ENCODE results near the gene PTPRT. TPM values are rescaled to one million over a fixed set of nuclear protein-coding genes. Genes with fewer than 3 reads are reported as not detected.

The PTPRT gene
- polyA plus RNA-seq, 2 of the 4 experiments (the other 2 are of a cell fraction) = not detected

DNA sequence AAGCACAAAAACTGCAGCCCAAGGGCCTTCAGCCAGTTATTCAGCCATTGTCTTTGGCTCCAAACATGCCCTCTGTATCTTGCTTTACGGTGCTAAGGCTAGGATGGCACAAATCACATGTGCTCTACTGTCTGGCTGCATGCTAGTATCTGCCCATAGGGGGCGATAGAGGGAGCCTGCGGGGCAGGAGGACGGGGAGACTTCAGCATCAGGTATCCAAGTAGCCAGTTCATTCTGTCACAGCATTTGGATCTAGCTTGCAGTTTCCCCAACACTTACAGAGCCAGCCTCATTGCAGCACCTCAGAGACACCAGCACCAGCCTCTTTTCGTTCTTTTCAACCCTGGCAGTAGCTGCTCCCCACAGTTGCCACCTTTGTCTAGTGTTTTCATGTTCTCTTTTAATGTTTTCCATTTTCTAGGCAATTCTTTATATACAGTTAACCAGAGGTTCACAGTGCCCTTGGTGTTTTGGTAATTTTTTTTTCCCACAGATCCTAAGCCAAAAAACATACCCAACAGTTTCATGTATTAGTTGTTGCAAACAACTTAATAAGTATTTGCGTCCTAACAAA lies 705.9 kb downstream of the PTPRT start (continued):
- TF ChIP-seq POLR2AphosphoS2 (conservative IDR thresholded peaks at IDR 0.05; ENCODE audit: low read length) (no peak), HEYL (CRISPR knock-in tag; IDR thresholded peaks at IDR 0.05) (no peak), GATA3 (IDR thresholded peaks at IDR 0.05; ENCODE audit: borderline replicate concordance) (no peak), CHD2 (IDR thresholded peaks at IDR 0.05; ENCODE audit: low read length, partially characterized antibody) (no peak)
- TF ChIP-seq, protein P1, sequence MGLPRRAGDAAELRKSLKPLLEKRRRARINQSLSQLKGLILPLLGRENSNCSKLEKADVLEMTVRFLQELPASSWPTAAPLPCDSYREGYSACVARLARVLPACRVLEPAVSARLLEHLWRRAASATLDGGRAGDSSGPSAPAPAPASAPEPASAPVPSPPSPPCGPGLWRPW (IDR thresholded peaks at IDR 0.05) = no peak

DNA sequence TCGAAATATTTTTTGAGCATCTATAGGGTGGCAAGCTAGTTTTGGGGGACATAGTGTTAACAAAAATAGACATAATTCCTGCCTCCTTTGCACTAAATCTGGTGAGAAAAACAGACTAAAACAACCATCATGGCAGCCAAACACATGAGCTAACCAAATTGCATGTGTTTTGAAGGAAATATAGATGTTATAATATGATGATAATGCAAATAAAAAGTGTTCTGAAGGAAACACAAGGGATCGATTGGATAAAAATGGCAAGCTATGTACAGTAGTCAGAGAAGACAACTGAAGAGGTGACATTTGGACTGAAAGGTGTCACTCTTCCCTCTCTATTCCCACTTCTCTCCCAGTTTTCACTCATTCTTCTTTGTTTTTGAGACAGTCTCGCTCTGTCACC lies 706.9 kb downstream of the PTPRT start:
- H3K4me2 ChIP-seq = no peak overlapping the region
- H3K27ac ChIP-seq = no peak overlapping the region
- 2% methylated on average over 3 of the region's 3 CpGs for WGBS (ENCODE audit: missing lambda C conversion rate)
- CTCF ChIA-PET = no interaction called here
- DNase-seq (ENCODE audit: low read depth in 1 of 2, low spot score in 1 of 2) (no peak), FAIRE-seq (no peak), ATAC-seq (no peak)
- TF ChIP-seq MAFK (IDR thresholded peaks at IDR 0.05; ENCODE audit: partially characterized antibody) (peak; percentile 43), JUN (IDR thresholded peaks at IDR 0.05) (no peak)
- H3K9me3 ChIP-seq = no peaks in the 10 kb centered on the region
- no peak overlapping the region for H3K4me3 ChIP-seq
- POLR2A ChIA-PET = no interaction called here
- H3K4me1 ChIP-seq = no peaks in the 10 kb centered on the region

DNA sequence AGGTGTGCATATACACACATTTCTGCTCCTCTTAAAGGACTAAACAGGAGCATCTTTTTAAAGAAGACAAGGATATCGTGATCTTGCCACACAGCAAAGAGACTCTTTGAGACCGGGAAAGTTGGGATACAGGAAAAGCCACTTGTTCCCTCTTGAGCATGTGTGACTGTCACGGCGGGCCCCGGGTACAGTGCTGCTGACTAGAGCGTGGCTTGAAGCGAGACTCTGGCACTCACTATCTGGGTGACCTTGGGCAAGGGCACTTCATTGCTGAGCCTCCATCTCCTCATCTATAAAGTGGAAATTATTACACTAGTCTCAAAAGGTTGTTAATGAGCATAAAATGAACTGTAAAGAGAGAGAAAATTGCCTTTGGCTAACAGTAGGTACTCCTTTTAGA lies 713.9 kb downstream of the PTPRT start:
- H3K4me1 ChIP-seq = no peaks in the 10 kb centered on the region
- ATAC-seq = no peak
- FAIRE-seq = no peak
- POLR2A ChIA-PET = no interaction called here
- H3K27ac ChIP-seq = no peak overlapping the region
- no peak overlapping the region for H3K4me2 ChIP-seq
- H3K4me3 ChIP-seq = no peak overlapping the region
- no peaks in the 10 kb centered on the region for H3K9me3 ChIP-seq
- DNase-seq (ENCODE audit: low read depth in 1 of 2, low spot score in 1 of 2) = no peak
- TF ChIP-seq ZC3H11A (IDR thresholded peaks at IDR 0.05) = no peak
- no peak for TF ChIP-seq GATA3 (IDR thresholded peaks at IDR 0.05; ENCODE audit: borderline replicate concordance)
- no peak for TF ChIP-seq HOXB13 (CRISPR knock-in tag; IDR thresholded peaks at IDR 0.05; ENCODE audit: low read depth)
- no peak for TF ChIP-seq RARB (CRISPR knock-in tag; IDR thresholded peaks at IDR 0.05)
- TF ChIP-seq, protein P2, sequence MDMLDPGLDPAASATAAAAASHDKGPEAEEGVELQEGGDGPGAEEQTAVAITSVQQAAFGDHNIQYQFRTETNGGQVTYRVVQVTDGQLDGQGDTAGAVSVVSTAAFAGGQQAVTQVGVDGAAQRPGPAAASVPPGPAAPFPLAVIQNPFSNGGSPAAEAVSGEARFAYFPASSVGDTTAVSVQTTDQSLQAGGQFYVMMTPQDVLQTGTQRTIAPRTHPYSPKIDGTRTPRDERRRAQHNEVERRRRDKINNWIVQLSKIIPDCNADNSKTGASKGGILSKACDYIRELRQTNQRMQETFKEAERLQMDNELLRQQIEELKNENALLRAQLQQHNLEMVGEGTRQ (IDR thresholded peaks at IDR 0.05) = no peak
- no peak for TF ChIP-seq MAZ (IDR thresholded peaks at IDR 0.05; ENCODE audit: borderline replicate concordance, low read depth, low read length)
- no peak for TF ChIP-seq CEBPB (IDR thresholded peaks at IDR 0.05)
- TF ChIP-seq, protein P3, sequence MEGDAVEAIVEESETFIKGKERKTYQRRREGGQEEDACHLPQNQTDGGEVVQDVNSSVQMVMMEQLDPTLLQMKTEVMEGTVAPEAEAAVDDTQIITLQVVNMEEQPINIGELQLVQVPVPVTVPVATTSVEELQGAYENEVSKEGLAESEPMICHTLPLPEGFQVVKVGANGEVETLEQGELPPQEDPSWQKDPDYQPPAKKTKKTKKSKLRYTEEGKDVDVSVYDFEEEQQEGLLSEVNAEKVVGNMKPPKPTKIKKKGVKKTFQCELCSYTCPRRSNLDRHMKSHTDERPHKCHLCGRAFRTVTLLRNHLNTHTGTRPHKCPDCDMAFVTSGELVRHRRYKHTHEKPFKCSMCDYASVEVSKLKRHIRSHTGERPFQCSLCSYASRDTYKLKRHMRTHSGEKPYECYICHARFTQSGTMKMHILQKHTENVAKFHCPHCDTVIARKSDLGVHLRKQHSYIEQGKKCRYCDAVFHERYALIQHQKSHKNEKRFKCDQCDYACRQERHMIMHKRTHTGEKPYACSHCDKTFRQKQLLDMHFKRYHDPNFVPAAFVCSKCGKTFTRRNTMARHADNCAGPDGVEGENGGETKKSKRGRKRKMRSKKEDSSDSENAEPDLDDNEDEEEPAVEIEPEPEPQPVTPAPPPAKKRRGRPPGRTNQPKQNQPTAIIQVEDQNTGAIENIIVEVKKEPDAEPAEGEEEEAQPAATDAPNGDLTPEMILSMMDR (IDR thresholded peaks at IDR 0.05) = no peak
- TF ChIP-seq KDM1A (IDR thresholded peaks at IDR 0.05; ENCODE audit: low read depth) = no peak
- no peak for TF ChIP-seq EHF (CRISPR knock-in tag; IDR thresholded peaks at IDR 0.05)
- no peak for TF ChIP-seq CBX8 (IDR thresholded peaks at IDR 0.05)
- no peak for TF ChIP-seq JUNB (IDR thresholded peaks at IDR 0.05)
- TF ChIP-seq, protein P4, sequence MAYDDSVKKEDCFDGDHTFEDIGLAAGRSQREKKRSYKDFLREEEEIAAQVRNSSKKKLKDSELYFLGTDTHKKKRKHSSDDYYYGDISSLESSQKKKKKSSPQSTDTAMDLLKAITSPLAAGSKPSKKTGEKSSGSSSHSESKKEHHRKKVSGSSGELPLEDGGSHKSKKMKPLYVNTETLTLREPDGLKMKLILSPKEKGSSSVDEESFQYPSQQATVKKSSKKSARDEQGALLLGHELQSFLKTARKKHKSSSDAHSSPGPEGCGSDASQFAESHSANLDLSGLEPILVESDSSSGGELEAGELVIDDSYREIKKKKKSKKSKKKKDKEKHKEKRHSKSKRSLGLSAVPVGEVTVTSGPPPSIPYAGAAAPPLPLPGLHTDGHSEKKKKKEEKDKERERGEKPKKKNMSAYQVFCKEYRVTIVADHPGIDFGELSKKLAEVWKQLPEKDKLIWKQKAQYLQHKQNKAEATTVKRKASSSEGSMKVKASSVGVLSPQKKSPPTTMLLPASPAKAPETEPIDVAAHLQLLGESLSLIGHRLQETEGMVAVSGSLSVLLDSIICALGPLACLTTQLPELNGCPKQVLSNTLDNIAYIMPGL (CRISPR knock-in tag; IDR thresholded peaks at IDR 0.05; ENCODE audit: borderline replicate concordance) = no peak
- TF ChIP-seq KDM5A (IDR thresholded peaks at IDR 0.05) = no peak
- TF ChIP-seq CHD4 (IDR thresholded peaks at IDR 0.05; ENCODE audit: borderline replicate concordance) = no peak
- no peak for TF ChIP-seq ZSCAN20 (CRISPR knock-in tag; IDR thresholded peaks at IDR 0.05)
- TF ChIP-seq MAFK (IDR thresholded peaks at IDR 0.05; ENCODE audit: partially characterized antibody) = no peak
- no peak for TF ChIP-seq POLR2A (IDR thresholded peaks at IDR 0.05; ENCODE audit: low read length)
- WGBS (ENCODE audit: missing lambda C conversion rate) = 0% methylated on average over 7 of the region's 7 CpGs
- CTCF ChIA-PET = no interaction called here

Measured in A549 (cell line).